HG03521 (cell line): ENCODE measurements around the gene NECAB3.
A peak's percentile ranks its signal among the peaks of the same experiment; 100 is the strongest.

Experiments used
- ATAC-seq: cut with Tn5 transposase; IDR thresholded peaks from one replicate; pipeline ENCODE4 v1.9.1; 2021; ENCODE audit warnings: mild to moderate bottlenecking, moderate library complexity; ENCODE audit not compliant: unreplicated experiment

NECAB3 gene

DNA sequence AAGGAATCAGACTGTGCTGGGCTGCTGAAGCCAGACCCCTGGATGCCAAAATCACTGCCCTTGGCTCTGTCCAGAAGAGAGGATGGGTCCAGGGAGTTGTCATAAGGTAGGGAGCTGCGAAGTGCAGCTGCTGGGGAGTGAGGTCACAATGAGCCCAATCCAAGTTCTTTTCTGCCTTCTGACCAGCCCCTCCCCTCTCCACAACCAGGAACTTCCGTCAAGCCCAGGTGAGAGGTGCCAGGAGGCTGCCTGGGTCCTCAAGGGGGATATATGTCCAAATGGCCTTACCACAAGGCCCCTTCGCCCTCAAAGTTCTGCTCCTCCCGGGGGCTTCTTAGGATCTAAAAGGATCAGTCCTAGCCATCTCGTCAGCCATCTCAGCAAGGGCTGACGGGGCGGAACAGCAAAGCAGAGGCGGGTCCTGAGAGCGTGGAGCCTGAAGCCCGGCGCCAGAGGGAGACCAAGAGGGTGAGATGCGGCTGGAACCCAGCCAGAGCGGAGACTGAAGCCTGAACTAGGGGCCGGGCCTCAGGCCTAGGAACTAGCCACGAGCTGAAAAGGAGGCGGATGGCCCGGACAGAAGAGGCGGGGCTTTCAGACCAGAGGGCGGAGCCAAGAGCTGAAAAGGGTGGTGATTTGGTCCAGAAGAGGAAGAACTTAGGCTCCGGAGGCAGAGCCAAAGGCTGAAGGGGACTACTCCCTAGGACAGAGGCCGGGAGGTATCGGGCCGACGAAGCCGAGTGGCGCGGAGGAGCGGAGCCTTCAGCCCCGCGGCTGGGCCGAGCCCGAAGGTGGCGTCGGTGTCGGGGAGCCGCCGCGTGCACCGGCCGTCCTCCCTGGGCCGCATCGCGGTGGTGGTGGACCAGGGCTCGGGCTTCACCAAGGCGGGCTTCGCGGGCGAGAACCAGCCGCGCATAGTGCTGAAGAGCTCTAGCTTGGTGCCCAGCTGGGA is 7.7 kb downstream of the NECAB3 start, which contains the start of gene ACTL10:
Gene ACTL10 (plus strand): TSS at position 651 of the 952 bp plus-strand sequence. CDS start 555 bp downstream, outside the sequence.
- ATAC-seq = peak; percentile 66

DNA sequence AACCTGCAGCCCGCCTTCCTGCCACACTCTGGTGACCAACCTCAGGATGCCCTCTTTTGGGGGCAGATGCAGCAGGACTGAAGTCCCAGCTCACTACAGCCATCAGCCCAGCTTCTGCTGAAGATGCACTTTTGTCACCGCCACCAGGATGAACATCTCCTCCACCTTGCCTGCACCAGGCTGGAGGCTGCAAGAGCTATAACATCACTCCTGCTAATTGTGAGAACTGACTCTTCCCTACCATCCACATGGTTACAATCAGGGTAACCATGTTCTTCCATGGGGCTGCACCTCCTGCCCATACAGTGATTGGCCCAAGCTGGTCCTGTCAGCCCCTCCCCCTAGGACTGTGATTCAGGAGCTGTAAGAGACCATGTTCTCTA is 9.5 kb downstream of the NECAB3 start:
- ATAC-seq = no peak

DNA sequence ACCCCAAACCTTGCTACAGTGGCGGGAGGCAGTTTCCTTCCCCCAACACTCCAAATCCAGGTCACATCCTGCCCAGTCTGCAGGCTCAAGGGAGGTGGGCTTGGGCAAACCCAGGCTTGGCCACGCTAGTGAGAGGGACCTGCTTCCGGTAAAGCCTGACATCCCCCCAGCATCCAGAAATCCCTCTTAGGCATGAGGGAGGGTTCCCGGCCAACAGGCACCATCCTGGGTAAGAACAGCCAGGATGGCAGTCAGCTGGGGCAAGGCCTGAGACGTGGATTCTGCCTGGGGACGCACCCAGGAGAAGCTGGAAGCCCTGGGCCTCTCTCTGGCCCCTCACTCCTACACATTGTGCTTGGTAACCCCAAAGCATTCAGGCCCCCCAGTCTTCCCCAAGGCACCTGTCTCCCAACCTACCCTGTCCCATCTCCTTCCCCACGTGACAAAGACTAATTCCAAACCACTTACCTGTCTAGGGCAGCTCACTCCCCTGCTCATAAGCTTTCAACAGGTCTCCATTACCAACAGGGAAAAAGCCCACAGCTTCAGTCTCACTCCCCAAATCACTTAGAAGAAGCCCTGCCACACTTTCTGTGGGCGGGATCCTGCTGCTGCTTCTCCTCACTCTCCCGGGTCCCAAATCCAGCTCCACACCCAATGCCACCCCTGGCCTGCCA is 10.0 kb downstream of the NECAB3 start:
- no peak for ATAC-seq

DNA sequence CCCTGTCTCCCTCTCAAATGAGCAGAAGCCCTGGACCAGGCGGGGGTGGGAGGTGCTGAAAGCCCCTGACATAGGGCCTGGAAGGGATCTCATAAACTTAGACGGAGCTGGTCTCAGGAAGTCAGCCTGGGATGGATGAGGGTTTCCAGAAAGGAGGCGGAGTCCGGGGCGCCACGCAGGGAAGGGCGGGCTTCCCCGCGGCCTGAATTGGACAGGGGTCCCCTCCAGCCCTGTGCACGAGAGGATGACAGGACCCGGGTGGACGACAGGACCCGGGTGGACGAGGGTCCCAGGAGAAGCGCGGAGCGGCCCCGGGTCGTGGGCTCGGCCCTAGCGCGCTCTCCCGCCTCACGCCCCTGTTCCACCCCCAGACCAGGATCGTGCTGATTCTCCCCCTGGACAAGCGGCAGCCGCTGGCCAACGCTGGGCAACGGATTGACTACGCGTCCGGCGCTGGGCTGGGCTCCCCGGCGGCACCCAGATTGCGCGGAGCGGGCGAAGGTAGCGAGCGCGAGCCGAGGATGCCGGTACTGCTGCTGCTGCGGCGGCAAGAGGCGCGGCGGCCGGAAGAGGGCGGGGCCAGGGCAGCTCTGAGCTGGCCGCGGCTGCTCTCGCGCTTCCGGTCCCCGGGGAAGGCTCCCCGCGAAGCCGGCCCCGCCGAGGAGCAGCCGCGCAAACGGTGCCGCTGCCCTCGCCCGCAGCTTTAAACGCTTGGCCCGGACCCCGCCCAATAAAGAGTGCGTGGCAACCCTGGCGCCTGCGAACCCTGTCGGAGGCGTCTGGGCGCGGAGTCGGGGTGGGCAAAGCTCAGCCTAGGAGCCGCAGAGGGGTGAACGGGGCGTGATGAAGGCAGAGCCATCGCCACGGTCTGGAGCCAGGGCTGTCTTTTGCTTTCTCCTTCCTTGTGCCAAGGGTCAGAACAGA is 10.8 kb downstream of the NECAB3 start:
- peak; percentile 37 for ATAC-seq

DNA sequence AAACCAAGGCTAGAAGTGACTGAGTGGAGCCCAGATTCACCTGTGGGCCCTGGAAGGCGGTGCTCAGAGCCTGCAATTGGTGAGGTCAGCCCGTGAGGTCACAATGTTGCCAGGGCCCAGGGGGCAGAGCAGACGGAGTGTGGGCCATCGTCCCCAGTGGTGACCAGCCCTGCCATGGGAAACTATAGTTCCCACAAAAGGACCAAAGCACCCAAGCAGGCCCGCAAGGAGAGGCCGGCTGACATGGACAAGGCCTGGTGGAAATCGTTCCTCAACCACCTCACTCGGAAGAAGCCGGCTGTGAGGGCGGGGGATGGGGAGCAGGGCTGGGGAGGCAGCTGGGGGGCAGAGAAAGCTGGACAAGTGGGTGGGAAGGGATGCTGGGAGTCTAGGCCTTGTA is 12.1 kb downstream of the NECAB3 start, which contains the start of gene C20orf144:
Gene C20orf144 (plus strand): TSS at position 156 of the 400 bp plus-strand sequence. CDS start 19 bp downstream, at position 175.
- no peak for ATAC-seq

DNA sequence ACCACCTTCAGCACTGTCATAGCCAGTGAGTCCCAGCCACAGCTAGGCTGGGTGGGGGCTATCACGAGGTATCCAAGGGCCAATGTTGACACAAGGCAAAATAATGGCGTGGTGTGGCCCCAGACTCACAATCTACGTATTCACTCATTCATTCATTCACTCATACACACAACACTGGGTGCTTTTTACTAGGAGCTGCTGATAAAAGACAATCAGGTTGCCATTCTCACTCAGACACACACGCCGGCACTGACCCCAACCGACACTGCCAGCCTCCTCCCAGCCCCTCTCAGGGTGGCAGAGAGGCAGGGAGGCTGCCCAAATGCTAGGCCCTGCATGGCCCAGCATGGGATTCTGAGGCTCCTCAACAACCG is 13.6 kb downstream of the NECAB3 start:
- ATAC-seq = no peak

DNA sequence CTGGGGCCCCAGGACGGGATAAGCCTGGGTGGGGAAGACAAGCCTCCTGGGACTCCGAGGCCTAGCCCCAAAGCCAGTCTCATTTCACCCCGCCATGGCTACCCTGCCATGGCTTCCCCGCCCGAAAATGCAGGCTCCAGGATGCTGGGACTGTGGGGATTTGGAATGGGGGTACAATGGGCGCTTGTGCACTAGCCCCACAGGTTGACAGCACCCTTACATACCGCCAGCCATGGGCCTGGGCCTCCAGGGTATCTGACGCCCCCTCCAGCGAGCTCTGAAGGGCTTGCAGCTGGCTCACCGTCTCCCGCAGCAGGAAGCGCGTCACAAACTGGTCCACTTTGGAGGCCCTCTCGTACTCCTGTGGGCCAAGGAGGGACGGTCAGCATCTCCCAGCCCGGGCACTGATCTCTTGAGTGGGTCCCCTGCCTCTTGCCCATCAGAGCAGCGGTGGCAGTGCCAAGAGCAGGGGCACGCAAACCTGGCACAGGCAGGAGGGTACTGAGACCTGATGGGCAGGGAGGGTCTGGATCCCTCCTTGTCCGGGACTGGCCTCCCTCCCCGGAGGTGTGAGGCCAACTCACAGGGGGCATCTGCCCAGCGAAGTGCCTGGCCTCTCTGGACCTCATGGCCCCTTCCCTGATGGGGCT is 14.1 kb downstream of the NECAB3 start:
- no peak for ATAC-seq

DNA sequence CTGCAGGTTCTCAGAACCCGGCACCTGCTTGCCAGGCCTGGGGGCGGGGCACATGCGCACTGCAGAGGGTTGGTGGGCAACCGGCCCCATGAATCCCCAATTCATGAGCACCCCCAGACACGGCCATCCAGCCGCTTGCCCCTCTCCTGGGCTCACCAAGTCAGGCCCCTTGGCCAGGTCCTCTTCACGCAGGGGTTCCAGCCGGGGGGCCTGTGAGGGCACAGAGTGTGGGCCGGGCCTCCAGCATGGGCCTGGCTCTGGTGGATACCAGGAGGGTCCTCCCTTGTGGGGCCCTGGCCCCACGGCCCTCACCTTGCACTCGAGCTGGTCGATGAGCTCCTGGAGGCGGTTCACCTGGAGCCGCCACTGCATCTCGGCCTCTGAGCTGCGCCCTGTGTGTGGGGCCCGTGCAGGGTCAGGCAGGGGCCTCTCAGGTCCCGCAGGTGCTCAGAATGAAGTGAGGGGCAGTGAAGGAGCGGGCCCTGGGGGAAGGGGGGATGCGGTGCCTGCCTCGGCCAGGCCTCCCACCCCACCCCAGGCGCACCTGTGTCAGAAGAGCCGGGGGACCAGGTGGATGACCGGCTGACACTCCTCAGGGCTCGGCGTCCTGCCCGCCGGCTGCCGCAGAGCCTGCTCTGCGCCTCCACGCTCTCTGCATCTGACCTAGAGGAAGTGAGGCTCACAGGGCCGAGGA is 14.7 kb downstream of the NECAB3 start:
- ATAC-seq = no peak

DNA sequence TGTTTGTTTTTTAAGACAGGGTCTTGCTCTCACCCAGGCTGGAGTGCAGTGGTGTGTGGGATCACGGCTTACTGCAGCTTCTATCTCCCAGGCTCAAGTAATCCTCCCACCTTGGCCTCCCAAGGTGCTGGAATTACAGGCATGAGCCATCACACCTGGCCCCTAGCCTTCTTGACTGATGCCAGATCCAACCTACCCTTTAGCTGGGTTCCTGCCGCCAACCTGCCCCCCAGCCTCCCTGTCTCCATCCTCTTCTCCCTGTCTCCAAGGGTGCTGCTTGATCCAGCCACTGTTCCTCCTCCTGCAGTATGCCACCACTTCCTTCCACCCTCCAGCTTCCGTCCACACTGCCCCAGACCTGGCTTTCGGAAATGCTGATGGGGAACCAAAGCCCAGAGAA is 15.3 kb downstream of the NECAB3 start:
- ATAC-seq = no peak

DNA sequence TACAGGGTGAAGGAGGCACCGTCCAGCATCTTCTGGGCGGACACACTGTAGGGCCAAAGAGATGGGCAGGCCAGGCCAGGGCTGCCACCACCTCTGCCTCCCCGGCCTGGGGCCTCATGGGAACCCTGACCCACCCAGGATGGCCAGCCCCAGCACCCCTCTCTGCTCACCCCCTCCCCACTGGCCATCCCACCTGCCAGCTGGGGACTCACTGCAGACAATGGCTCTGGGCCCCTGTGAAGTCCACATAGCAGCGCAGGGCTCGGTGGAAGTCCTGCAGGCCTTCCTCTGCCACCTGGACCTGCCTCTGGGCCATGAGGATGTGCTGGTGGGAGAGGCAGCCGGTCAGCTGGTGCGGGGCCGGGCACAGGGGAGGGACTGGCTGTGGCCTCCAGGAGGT is 15.7 kb downstream of the NECAB3 start:
- no peak for ATAC-seq

DNA sequence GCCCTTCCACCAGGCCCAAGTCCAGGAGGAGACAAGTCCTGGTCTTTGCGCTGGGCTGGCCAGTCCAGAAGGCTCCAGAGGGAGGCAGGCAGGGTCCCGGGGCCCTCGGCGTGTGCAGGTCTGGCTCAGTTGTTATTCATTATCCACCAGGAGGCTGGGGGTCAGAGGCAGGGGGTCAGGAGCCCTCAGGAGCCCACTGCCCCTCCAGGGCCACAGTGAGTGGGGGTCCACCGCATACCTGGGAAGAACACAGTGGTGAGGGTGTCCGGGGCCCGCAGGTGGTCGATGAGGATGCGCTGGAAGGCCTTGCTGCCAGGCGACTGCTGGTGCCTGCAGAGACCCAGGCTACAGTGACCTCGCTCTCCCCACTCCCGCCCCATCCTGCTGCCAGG is 16.5 kb downstream of the NECAB3 start:
- no peak for ATAC-seq

DNA sequence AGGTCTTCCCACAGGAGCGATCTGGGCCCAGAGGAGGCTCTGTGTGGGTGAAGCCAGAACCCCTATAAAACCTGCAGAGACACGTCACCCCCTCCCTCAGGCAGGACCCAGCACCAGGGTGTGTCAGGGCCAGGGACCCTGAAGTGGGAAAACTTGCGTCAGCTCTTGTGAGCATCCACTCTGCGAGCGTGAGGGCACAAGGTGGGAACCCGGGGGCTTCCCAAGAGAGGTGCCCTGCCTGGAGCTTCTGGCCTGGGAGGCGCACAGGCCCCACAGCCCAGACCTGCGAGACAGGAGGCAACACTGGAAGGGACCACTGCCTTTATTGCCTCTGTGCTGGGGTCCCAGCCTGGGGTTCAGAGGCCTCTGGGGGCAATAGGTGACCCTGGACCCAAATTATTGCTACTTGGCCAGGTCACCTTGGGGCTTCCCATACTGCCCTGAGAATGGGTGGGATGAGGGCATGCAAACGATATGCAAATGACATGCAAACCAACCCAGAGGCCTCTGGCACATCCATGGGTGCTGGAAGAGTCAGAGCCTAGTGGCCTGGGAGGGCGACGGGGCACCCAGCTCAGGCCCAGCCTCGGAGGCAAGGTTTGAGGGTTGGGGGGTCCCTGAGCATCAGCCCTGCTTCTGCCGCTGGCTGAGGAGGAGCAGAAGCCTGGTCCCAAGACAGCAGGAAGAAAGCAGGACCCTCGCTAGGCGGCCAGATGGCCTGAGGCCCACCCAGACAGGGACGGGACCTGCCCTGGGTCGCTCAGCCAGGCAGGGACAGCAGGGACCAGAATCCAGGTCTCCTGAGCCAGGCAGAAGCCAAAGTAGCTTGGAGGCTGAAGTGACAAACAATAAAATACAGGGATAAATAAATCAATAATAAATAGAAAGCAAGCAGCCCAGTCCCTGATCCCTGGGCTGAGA is 17.2 kb downstream of the NECAB3 start:
- ATAC-seq = no peak

DNA sequence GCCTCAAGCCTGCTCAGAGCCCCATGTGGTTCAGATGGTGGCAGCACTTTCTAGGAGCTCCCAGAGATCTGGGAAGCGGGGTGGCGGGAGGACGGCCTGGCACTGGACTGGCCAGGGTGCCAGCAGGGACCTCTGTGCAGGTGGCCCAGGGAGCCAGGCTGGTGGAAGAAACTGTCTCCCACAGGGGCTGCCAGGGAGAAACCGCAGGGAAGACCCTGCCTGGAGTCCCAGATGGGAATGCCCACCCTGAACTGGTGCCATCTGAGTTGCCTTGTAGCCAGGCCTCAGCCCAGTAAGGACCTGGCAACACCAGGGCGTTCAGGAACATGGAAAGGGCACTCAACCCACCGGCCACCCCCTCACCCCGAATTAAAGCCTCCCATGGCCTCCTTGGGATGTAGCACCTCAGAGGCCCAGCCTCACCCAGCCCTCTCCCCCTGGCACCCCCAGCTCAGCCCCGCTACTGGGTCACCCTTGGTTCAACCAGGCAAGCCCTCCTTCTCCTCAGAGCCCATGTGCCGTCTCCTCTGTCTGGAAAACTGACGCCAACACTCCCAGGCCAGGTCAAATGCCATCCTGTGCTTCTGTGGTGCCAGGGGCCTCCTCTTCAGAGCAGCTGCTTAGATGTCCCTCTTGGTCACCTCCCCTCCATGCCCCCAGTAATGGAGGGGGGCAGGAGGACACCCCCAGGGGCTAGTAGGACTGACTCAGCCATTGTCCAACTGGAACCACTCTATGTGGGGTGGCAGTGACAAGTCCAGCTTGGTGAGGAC is 18.0 kb downstream of the NECAB3 start:
- no peak for ATAC-seq

DNA sequence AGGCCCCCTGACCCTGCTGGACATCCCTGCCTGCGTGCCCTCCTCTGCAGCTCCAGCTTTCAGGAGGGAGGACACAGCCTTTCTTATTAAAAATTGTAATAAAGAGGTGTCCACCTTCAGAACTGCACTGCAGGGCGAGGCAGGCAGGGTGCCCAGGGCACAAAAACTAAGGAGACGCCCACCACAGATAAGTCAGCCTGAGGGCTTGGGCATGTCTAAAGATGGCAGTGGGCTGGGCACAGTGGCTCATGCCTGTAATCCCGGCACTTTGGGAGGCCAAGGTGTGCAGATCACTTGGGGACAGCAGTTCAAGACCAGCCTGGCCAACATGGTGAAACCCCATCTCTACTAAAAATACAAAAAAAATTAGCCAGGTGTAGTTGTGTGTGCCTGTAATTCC is 19.1 kb downstream of the NECAB3 start:
- ATAC-seq = no peak

DNA sequence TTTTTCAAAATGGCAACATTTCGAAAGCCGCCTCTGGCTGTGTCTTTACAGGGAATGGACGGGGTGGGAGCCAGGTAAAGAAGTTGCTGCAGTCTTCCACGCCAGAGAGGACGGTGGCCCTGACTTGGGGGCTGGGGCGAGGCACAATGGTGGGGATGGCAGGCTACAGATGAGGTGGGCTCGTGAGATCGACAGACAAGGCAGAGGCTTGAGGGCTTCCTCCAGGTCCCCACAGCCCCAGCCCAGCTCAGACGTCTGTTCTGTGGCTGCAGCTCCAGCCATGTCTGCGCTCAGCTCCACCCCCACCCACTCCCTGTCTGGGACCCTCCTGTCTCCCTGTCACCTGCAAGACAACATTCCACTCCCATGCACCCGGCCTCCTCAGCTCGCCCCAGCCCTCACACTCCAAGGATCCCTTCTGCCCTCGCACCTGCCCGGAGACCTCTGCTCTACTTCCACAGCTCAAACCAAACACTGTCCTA is 19.5 kb downstream of the NECAB3 start:
- no peak for ATAC-seq

DNA sequence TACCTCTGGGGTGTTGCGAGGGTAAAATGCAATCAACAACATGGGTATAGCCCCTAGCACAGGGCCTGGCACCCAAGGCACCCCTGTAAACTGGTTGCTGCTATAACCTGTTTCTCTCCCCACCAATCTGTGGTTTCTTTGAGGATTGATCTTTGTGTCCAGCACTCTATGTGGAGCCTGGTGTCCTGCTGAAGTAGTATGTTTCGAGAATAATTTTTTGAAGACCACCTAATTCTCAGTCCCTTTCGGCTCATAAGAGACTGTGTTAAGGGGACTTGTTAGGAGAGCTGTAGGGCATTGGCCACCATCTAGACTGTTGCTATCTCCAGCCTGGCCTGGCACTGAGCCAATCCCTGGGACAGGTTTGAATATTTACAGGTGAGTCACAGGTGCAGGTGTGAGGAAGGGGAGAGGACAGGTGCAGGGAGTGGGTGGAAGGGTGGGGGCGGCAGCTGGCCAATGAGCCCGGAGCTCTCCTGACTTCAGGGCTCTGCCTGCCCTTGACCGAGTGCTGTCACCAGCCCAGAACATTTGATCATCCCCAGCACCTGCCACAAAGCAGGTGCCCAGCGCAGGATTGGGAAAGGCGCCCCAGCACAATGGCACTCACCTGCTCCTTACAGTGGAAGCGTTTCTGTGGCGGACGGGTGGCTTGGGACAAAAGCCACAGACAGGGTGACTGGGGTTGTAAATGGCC is 20.2 kb downstream of the NECAB3 start:
- ATAC-seq = no peak

DNA sequence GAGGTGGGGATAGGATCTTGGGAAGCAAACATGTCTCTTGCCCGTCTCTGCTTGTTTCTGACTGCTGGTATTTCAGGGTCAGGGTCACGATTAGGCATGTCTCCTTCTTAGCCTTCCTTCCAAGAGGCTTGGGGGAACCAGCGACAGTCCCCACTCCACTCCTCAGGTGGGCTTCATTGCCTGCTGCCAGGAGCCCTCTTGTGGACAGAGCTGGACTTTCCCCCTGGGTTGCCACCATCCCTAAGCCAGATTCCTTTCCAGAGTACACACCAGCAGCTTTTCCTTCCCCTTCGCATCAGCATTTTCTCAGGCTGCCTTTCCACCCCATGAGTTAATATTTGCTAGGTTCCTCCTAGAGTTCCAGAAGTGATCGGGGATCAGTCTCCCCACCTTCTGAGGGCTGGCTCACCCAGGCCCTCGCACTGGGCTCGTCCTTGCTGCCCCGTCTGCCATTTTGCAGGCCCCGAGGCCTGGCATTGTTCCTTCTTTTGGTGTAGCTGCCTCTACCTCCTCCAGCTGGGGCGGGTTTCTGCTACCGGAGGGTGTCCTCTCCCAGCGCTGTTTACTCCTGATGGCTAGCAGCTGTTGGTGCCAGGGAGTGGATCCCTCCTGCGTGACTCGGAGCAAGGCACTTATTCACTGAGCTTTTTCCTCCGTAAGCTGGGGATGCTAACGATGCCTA is 20.9 kb downstream of the NECAB3 start:
- ATAC-seq = no peak
